ENCODE data around the gene CFAP58. TPM values are rescaled to one million over a fixed set of nuclear protein-coding genes. Genes with fewer than 3 reads are reported as not detected.
A peak's percentile ranks its signal among the peaks of the same experiment; 100 is the strongest.

Gene CFAP58
- total and polyA plus RNA-seq, 2 of the 13 experiments (the other 11 are each of a cell fraction or from before 2014, with no cell fraction given): 0.03 TPM; not detected in 1

- TF ChIP-seq GMEB2 (CRISPR knock-in tag; IDR thresholded peaks at IDR 0.05; ENCODE audit: low read depth): no peak
- peak; percentile 23; the same call in 1 of the 2 replicates for TF ChIP-seq SMC3 (IDR thresholded peaks at IDR 0.05; ENCODE audit: low read length)
- no peak for TF ChIP-seq GFI1 (CRISPR knock-in tag; IDR thresholded peaks at IDR 0.05; ENCODE audit: borderline replicate concordance)
Measured at GRCh38 chr10:104406715-104407650, 53.4 kb downstream of the CFAP58 start (continued).

- DNase-seq (ENCODE audit: low spot score): no peak
- CTCF ChIA-PET (ENCODE audit: low intra/inter-chr PET ratio, low total read pairs): no interaction called here
- no peak overlapping the region for H2AFZ ChIP-seq (ENCODE audit: low read length)
- H3K9ac ChIP-seq (ENCODE audit: insufficient read depth, low read depth, low read length): no peak overlapping the region
- H3K4me1 ChIP-seq (ENCODE audit: insufficient read depth, low read length): no peaks in the 10 kb centered on the region
- TF ChIP-seq ATF7 (IDR thresholded peaks at IDR 0.05) (peak; percentile 83; the same call in 1 of the 2 replicates), ATF7 (CRISPR knock-in tag; IDR thresholded peaks at IDR 0.05) (no peak), ZNF788 (CRISPR knock-in tag; IDR thresholded peaks at IDR 0.05; ENCODE audit: borderline replicate concordance) (no peak), ZNF550 (CRISPR knock-in tag; IDR thresholded peaks at IDR 0.05; ENCODE audit: borderline replicate concordance) (no peak), GABPB1 (CRISPR knock-in tag; IDR thresholded peaks at IDR 0.05) (no peak), HIVEP1 (CRISPR knock-in tag; IDR thresholded peaks at IDR 0.05) (no peak), TEAD3 (CRISPR knock-in tag; optimal IDR thresholded peaks at IDR 0.05; ENCODE audit: borderline replicate concordance) (no peak), CREB1 (IDR thresholded peaks at IDR 0.05) (peak; percentile 91), CREB1 (CRISPR knock-in tag; IDR thresholded peaks at IDR 0.05) (no peak)
- TF ChIP-seq, protein P1, sequence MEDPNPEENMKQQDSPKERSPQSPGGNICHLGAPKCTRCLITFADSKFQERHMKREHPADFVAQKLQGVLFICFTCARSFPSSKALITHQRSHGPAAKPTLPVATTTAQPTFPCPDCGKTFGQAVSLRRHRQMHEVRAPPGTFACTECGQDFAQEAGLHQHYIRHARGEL (CRISPR knock-in tag; IDR thresholded peaks at IDR 0.05): no peak
- in situ Hi-C loops (cut with HindIII; ENCODE audit: extremely low pct_ligation_motif_present, low pct_unique_long_range_greater_than_20kb) (no loop called here), intact Hi-C loops (cut with micrococcal nuclease; ENCODE audit: unreplicated experiment) (no loop called here)
- H3K27ac ChIP-seq (ENCODE audit: extremely low read length, insufficient read depth, low read length): no peak overlapping the region
- H3K4me2 ChIP-seq (ENCODE audit: low read depth, low read length): no peak overlapping the region
- no peaks in the 10 kb centered on the region for H3K79me2 ChIP-seq (ENCODE audit: insufficient read depth, low read length)
- ATAC-seq: no peak
- FAIRE-seq: no peak
- no peaks in the 10 kb centered on the region for H4K20me1 ChIP-seq (ENCODE audit: insufficient read depth, low read length)
- H3K4me3 ChIP-seq (replicated peaks in 1 of 3; ENCODE audit: insufficient read depth in 1 of 3, low read depth in 2 of 3, low read length in 3 of 3): no peak overlapping the region
- WGBS (ENCODE audit: low lambda C conversion rate): 0% methylated on average over 1 of the region's 1 CpG
- H3K36me3 ChIP-seq (replicated peaks in 1 of 2; ENCODE audit: control insufficient read depth in 1 of 2, insufficient read depth in 2 of 2, low read length in 2 of 2): no peaks in the 10 kb centered on the region
- BruUV-seq (replicated peaks): no TSS peak
- H3K27me3 ChIP-seq (ENCODE audit: control insufficient read depth in 1 of 2, insufficient read depth in 2 of 2, low read length in 2 of 2): peaks cover 0 to 11% of the 10 kb centered on the region in 2 experiments; a peak in 1 of 5 replicates
- H3K9me3 ChIP-seq (ENCODE audit: low read length): no peaks in the 10 kb centered on the region
- POLR2A ChIA-PET: no interaction called here
Measured at GRCh38 chr10:104413528-104413927, 59.9 kb downstream of the CFAP58 start.
